ENCODE results near the gene XIRP2.

The XIRP2 gene

GRCh38 chr2:167293943-167294775 is 405.9 kb downstream of the XIRP2 start:
- Mint-ChIP-seq H3K27me3 (peaks cover 49% of the 10 kb centered on the region), H3K27ac (no peak overlapping the region), H3K4me3 (peak overlapping the region; percentile 66), H3K4me1 (ENCODE audit: low read depth) (peaks cover 19% of the 10 kb centered on the region), H3K36me3 (ENCODE audit: low read depth) (no peaks in the 10 kb centered on the region), H3K9me3 (no peaks in the 10 kb centered on the region)
- intact Hi-C loops (cut with micrococcal nuclease): no loop called here

GRCh38 chr2:167294776-167295140 is 406.5 kb downstream of the XIRP2 start:
- Mint-ChIP-seq H3K9me3 (no peaks in the 10 kb centered on the region), H3K4me3 (peak overlapping the region; percentile 50), H3K27ac (no peak overlapping the region), H3K36me3 (ENCODE audit: low read depth) (no peaks in the 10 kb centered on the region), H3K27me3 (peaks cover 48% of the 10 kb centered on the region), H3K4me1 (ENCODE audit: low read depth) (peaks cover 19% of the 10 kb centered on the region)
- intact Hi-C loops (cut with micrococcal nuclease): loop anchor here (5.0 kb wide), 1 partner anchor 823 kb away; no protein-coding TSS in a partner anchor

GRCh38 chr2:167297292-167297691 is 409.0 kb downstream of the XIRP2 start:
- no peaks in the 10 kb centered on the region for H3K36me3 Mint-ChIP-seq (ENCODE audit: low read depth)

GRCh38 chr2:167298017-167298416 is 409.7 kb downstream of the XIRP2 start:
- Mint-ChIP-seq H3K9me3 (no peaks in the 10 kb centered on the region), H3K27me3 (peaks cover 35% of the 10 kb centered on the region), H3K36me3 (ENCODE audit: low read depth) (no peaks in the 10 kb centered on the region), H3K4me3 (no peak overlapping the region), H3K4me1 (ENCODE audit: low read depth) (peaks cover 19% of the 10 kb centered on the region), H3K27ac (no peak overlapping the region)
- intact Hi-C loops (cut with micrococcal nuclease): loop anchor here (5.0 kb wide), 1 partner anchor 819 kb away; no protein-coding TSS in a partner anchor

More at GRCh38 chr2:167297292-167297691, 409.0 kb downstream of the XIRP2 start:
- intact Hi-C loops (cut with micrococcal nuclease): loop anchor here (5.0 kb wide), 1 partner anchor 820 kb away; no protein-coding TSS in a partner anchor
- Mint-ChIP-seq H3K4me1 (ENCODE audit: low read depth) (peaks cover 19% of the 10 kb centered on the region), H3K27ac (no peak overlapping the region), H3K9me3 (no peaks in the 10 kb centered on the region), H3K27me3 (peaks cover 40% of the 10 kb centered on the region), H3K4me3 (no peak overlapping the region)

Measured in dendritic cell treated with granulocyte-macrophage colony-stimulating factor and Interleukin-4, amounts not matched to agents 40 ng/mL and 50 ng/mL, for 4 days (primary cell).